BE2C (cell line): ENCODE measurements around the gene CCDC197.
A peak's percentile ranks its signal among the peaks of the same experiment; 100 is the strongest.

Source experiments
- DNase-seq: peaks from one replicate; pipeline ENCODE4 v3.0.0-alpha.2; 2020
- H3K27me3 ChIP-seq: fragments of 250-450 bp; sonication (Bioruptor Pico); 2 replicates; pipeline ENCODE4 v1.5.1; 2020; ENCODE audit warnings: mild to moderate bottlenecking
- H3K36me3 ChIP-seq: fragments of 250-450 bp; sonication (Bioruptor Pico); 2 replicates; pipeline ENCODE4 v1.5.1; 2020; ENCODE audit warnings: mild to moderate bottlenecking
- H3K4me1 ChIP-seq: fragments of 250-450 bp; sonication (Bioruptor Pico); 2 replicates; pipeline ENCODE4 v1.5.1; 2020
- H3K4me3 ChIP-seq: 2 replicates; pipeline ENCODE4 v1.5.1; 2011; ENCODE audit warnings: low read depth, low read length
- H3K9me3 ChIP-seq: fragments of 250-450 bp; sonication (Bioruptor Pico); 2 replicates; pipeline ENCODE4 v1.5.1; 2020
- TF ChIP-seq, protein P1 (sequence below): IDR thresholded peaks from 2 replicates; pipeline ENCODE4 v1.5.1; 2012; ENCODE audit warnings: mild to moderate bottlenecking, low read depth, low read length

The CCDC197 gene

DNA sequence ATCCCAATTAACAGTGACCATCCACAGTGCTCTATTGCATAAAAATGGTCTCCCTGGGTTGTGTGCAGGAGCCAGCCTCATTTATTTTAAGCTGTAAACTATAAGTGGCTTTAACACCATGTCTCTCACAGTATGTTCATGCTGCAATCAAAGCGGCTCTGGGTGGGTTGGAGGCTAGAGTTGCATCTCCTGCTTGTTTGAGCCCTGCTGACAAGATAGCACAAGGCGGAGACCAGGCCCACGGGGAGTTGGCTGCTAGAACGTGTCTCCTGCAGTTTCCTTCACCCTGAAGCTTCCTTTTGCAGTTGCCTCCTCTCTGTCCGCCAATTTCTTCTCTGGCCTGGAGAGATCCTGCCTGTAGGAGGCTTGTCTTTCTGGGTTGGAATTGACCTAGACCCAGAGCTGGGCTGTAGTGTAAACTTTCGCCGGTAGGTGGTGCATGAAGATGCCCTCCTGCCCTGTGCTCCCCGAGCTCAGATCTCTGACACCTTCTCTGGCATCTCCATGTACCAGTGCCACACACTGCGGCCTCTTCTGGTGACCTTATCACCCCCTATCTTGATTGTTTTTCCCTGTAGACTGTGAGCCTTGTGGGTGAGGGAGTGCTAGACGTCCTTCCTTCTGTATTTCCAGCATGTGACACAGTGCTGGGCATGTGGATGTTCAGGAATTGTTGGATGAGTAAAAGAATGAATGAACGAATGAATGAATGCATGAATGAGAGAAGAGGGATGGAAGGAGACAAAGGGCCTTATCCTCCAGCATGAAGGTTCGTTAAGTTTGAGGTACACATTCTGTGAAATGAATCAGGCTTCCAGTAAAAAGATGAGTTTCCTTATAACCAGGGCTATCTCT is 39.4 kb downstream of the CCDC197 start:
- H3K4me1 ChIP-seq, result peaks cover 2% of the 10 kb centered on the region
- no peaks in the 10 kb centered on the region for H3K27me3 ChIP-seq
- DNase-seq, result peak; percentile 79
- H3K4me3 ChIP-seq, result no peak overlapping the region
- no peaks in the 10 kb centered on the region for H3K36me3 ChIP-seq
- H3K9me3 ChIP-seq, result no peaks in the 10 kb centered on the region
- TF ChIP-seq, protein P1, sequence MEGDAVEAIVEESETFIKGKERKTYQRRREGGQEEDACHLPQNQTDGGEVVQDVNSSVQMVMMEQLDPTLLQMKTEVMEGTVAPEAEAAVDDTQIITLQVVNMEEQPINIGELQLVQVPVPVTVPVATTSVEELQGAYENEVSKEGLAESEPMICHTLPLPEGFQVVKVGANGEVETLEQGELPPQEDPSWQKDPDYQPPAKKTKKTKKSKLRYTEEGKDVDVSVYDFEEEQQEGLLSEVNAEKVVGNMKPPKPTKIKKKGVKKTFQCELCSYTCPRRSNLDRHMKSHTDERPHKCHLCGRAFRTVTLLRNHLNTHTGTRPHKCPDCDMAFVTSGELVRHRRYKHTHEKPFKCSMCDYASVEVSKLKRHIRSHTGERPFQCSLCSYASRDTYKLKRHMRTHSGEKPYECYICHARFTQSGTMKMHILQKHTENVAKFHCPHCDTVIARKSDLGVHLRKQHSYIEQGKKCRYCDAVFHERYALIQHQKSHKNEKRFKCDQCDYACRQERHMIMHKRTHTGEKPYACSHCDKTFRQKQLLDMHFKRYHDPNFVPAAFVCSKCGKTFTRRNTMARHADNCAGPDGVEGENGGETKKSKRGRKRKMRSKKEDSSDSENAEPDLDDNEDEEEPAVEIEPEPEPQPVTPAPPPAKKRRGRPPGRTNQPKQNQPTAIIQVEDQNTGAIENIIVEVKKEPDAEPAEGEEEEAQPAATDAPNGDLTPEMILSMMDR, result peak; percentile 91

DNA sequence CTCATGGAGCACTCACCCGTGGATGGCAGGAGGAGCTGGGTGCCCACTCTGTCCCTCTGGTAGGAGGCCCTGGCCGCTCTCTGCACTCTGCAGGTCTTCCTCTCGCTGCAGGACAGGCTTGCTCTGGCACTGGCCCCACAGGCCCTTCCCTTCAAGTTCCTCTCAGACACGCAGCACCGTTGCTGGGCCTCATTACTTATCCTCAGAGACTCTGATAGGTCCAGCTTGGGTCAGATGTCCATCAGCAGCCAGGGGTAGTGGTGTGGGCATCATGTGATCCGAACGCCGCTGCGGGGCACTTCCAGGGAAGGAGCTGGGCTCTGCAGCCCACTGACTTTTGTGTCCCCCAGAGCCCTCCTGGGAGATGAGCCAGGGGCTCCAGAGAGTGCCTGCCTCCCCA is 40.9 kb downstream of the CCDC197 start:
- no peaks in the 10 kb centered on the region for H3K27me3 ChIP-seq
- H3K9me3 ChIP-seq, result no peaks in the 10 kb centered on the region
- H3K36me3 ChIP-seq, result no peaks in the 10 kb centered on the region
- H3K4me1 ChIP-seq, result peaks cover 2% of the 10 kb centered on the region
- H3K4me3 ChIP-seq, result no peak overlapping the region
- no peak for DNase-seq
- TF ChIP-seq, protein P1, result no peak

DNA sequence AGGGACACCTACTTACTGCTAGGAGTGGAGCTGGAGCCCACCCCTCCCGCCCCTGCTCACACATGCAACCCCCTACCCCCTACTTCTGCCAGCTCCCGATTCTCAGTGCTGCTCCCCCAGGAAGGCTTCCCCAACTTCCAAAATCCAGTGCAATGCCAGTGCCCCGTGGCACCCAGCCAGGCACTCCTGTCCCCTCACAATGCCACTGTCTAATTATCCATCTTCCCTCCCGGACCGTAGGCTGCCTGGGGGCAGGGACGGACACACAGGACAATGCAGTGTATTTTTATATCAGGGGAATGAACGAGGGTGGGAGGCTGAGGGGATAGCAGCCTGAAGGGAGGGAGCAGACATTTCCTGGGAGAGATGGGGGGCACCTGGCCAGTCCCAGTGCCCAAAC is 41.4 kb downstream of the CCDC197 start:
- no peaks in the 10 kb centered on the region for H3K27me3 ChIP-seq
- H3K36me3 ChIP-seq, result peaks cover 4% of the 10 kb centered on the region; the same call in 1 of the 2 replicates
- H3K4me1 ChIP-seq, result peaks cover 2% of the 10 kb centered on the region
- TF ChIP-seq, protein P1, result no peak
- H3K9me3 ChIP-seq, result no peaks in the 10 kb centered on the region
- DNase-seq, result no peak
- no peak overlapping the region for H3K4me3 ChIP-seq

DNA sequence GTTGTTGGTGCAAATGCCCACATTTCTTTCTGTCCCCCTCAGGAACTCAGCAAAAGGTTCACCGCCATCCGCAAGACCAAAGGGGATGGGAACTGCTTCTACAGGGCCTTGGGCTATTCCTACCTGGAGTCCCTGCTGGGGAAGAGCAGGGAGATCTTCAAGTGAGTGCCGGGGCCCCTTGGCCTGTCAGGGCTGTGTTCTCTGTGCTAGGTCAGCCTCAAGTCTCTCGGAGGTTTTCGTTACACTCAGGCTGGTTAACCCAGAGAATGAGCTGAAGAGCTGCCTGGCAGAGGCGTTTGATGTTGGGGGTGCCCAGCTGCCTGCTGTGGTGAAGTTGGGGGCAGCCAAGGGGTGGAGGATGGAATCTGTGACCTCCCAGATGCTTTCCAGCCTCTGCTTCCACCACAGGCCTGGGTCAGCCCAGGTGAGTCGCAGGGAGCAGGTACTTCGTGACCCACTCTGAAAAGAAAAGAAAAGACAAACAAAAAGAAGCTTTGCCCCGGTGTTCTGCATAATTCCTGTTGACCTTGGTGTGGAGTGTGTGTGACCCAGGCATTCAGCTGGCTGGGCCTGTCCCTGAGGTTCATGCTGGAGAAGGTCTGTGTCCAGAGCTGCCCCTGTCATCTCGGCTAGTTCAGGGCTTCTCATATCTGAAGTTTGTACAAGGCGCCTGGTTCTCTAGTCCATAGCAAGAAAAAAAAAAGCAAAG is 42.0 kb downstream of the CCDC197 start:
- H3K9me3 ChIP-seq, result no peaks in the 10 kb centered on the region
- peaks cover 2% of the 10 kb centered on the region for H3K4me1 ChIP-seq

DNA sequence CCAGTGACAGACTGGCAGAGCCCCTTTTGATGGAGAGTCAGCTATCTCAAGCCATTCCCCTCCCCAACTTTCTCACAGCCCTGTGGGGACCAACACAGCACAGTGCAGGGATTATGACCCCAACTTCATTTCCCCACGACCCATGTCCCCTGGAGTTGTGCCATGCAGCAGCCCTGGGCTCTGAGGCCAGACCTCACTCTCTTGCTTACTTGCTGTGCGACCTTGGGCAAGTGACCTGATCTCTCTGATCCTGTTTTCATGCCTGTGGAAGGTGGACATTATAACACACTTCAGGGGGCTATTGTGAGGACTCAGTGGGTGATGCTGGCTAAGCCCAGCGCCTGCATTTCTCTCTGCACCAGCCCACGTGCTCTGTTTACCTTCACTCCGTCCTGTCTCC is 43.1 kb downstream of the CCDC197 start:
- H3K4me1 ChIP-seq, result peaks cover 2% of the 10 kb centered on the region
- no peaks in the 10 kb centered on the region for H3K27me3 ChIP-seq
- no peak overlapping the region for H3K4me3 ChIP-seq
- no peaks in the 10 kb centered on the region for H3K9me3 ChIP-seq
- TF ChIP-seq, protein P1, result no peak
- DNase-seq, result no peak
- H3K36me3 ChIP-seq, result peaks cover 7% of the 10 kb centered on the region; the same call in 1 of the 2 replicates

More for the DNA sequence above, 42.0 kb downstream of the CCDC197 start:
- TF ChIP-seq, protein P1, result no peak
- DNase-seq, result no peak
- Histone ChIP-seq H3K36me3 (peaks cover 7% of the 10 kb centered on the region; the same call in 1 of the 2 replicates), H3K27me3 (no peaks in the 10 kb centered on the region), H3K4me3 (no peak overlapping the region)
